ENCODE data around the gene EXOG.

Gene EXOG

DNA sequence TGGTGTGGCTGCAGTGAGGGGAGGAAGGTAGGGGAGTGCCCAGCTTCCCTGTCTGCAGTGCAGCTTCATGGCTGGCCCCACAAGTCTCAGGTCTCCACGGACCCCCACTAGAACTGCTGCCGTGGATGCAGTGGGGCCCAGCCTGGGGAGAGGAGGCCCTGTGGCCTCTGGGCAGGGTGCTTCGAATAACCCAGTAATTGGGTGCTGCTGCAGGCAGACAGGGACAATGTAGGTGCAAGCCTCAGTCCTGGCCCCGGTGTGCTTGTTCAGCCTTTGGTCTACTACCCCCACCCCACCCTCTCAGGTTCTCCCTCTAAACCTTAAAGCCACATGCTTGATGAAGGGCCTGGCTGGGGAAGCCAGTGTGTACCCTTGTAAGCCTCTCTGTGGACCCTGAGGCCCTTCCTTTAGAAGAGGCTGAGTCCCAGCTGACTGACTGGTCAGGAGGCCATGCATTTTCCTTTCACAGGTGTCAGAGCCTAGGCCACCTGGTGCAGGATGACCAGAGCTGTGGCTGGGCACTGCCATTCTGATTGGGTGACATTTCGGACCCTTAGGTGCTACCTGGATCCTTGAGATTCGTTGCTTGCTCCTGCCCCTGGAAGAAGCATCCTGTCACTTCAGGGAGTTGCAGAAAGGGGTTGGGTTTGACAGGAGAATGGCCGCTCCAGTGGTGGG lies 21.1 kb upstream of the EXOG start:
- no peak for DNase-seq

GRCh38 chr3:38475716-38476115 lies 20.4 kb upstream of the EXOG start:
- no peak for DNase-seq

- DNase-seq: no peak
Observed at GRCh38 chr3:38476157-38476756, 19.9 kb upstream of the EXOG start.

GRCh38 chr3:38477057-38477820 lies 18.9 kb upstream of the EXOG start:
- no peak for DNase-seq

GRCh38 chr3:38477839-38478450 lies 18.2 kb upstream of the EXOG start:
- no peak for DNase-seq

DNA sequence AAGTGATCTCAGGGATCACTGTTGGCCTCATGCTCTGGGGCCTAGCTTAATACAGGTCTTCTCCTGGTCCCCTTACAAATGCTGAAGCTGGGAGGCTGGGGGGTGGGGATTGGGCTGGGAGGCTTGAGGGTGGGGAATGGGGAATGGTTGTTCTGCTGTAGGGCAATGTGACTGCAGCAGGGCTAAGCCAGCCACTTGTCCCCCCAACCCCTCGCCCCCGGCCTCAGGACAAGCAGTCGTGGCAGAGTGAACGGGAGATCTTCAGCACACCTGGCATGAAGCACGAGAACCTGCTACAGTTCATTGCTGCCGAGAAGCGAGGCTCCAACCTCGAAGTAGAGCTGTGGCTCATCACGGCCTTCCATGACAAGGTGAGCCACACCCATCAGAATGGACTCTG lies 17.2 kb upstream of the EXOG start:
- no peak for DNase-seq

DNA sequence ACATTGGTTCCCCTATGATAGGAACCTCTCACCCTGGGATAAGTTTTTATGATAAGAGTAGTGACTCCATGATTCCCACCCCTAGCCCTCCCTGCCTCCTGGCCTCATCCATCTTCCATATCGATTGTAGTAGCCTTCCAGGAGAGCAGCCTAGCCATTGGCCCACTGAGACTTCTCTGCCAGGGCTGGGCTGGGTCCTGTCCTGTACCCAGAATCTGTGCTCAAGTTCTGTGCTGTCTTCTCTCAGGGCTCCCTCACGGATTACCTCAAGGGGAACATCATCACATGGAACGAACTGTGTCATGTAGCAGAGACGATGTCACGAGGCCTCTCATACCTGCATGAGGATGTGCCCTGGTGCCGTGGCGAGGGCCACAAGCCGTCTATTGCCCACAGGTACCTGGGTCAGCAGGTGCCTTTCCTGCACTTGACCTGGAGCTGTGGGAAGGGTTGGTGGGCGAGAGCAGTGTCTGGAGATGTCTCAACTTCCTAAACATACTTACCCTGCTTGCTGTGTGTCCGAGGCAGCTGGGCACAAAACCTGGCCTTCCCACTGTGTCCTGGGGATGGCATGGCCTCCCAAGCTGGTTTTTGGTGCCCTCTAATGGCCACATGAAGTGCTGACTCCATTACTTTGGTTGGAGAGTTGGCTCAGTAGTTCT lies 16.6 kb upstream of the EXOG start:
- no peak for DNase-seq

DNA sequence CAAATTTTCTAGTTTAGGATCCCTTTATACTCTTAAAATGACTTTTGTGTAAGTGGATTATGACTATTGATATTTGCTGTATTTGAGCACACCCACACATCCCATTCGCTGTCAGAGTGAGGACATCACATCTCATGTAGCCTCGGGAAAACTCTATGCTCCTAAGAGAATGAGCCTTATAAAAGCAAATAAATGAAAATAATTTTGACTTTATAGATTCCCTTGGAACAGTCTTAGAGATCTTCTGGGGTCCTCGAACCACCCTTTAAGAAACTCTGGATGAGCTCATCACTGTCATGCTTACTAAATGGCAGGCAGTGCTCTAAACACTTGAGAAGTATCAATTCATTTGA lies 16.1 kb upstream of the EXOG start:
- DNase-seq: no peak

DNA sequence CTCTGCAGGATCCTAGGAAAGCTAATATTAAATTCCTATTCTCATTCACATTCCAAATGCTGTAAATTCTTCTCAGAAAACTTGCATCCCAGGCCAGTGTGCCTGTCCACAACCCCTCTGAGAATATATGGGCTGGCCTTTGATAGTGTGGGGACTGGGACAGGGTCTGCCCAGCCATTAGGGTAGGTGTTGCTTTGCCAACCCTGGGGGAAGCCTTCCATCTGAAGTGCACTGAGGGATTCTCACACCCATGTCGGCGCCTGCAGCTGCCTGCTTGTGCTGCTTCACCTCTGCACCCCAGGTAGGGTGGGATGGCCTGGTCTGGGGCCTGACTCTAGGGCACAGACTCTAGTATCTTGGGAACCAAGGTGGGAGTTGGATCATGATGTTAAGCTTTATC lies 15.2 kb upstream of the EXOG start:
- no peak for DNase-seq

DNA sequence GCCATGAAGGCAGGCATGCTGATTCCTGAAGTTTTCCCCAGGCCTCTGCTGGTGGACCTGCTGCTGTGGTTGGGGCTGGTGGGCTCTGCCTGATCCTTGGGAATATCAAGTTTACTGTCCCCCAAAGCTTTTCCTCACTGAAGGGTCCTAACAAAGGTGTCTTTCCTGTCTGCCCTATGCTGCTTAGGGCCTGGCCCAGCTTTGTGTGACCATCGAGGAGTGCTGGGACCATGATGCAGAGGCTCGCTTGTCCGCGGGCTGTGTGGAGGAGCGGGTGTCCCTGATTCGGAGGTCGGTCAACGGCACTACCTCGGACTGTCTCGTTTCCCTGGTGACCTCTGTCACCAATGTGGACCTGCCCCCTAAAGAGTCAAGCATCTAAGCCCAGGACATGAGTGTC lies 13.2 kb upstream of the EXOG start:
- no peak for DNase-seq

DNA sequence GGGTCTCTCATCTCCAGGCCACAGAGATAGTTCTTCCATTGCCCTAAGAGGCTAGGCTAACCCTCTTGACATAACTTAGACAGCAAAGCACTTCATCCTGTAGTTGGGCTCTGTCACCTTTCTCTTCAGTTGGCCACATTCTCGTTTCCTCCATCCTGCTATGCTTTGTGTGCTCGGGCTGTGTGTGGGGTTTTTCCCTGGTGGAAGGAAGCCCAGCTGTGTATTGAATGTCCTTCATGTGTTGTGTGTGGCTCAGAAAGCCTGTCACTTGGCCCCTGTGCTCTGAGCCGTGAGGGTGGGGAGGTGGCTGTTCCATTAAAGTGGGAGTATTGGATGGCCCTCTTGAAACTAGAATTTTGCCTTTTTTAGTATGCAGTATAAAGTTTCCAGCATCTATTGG lies 8.8 kb upstream of the EXOG start:
- no peak for DNase-seq

- DNase-seq: no peak
Observed at GRCh38 chr3:38488949-38489348, 7.2 kb upstream of the EXOG start.

DNA sequence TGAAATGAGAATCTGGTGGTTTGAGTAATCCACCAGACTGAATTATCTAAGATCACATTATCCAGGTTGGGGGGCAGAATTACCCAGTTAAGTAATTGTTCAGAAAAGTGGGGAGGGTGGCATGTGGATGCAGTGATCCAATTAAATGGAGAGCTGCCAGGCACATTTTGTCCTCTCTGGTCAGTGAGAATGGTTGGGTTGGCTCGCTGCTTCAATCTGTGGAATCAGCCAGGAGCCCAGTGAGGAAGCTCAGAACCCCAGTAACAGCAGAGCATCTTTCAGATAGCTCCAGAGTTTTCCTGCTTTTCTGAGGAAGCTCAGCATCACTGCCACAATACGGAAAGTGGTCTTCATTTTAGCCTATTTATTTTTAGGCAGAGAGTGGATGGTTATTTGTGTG lies 6.4 kb upstream of the EXOG start:
- no peak for DNase-seq

GRCh38 chr3:38490281-38491030 lies 5.7 kb upstream of the EXOG start:
- DNase-seq: no peak

DNA sequence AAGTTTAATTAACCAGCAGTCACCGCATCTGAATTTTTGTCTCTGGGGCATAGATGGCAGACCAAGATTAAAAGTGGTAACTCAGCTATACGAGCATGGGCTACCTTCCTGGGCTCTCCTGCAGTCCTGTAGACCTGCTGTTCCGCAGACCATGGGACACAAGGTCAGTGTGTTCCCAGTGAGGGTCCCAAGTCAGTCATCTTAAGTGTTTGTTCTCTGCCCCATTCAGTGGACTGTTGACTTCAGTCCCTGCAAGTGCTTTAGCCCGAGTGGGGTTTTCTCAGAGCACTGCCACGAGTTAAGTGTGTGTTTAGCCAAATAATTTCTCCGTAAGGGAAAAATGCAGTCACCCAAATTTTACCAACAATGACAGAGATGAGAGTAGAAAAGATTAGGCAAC lies 4.9 kb upstream of the EXOG start:
- no peak for DNase-seq

DNA sequence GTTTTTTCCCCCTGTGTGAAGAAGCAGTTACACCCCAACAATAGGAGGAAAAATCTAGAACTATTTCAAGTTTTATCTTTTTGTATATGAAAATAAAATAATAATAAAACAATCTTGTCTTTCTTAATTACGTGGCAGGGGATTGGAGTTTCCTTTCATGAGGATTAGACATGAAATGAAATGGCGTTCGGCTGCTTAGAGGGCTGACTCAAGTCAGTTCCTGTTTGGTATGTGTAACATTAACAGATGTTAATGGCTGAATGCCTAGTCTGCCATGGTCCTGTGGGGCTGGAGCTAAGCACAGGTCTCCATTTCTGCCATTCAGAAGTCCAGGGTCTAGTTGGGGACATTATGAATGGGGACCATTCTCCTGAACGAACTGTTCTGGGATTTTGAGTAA lies 3.1 kb upstream of the EXOG start:
- DNase-seq: no peak

- DNase-seq: no peak
Observed at GRCh38 chr3:38497031-38497430, 891 bp downstream of the EXOG start.

DNA sequence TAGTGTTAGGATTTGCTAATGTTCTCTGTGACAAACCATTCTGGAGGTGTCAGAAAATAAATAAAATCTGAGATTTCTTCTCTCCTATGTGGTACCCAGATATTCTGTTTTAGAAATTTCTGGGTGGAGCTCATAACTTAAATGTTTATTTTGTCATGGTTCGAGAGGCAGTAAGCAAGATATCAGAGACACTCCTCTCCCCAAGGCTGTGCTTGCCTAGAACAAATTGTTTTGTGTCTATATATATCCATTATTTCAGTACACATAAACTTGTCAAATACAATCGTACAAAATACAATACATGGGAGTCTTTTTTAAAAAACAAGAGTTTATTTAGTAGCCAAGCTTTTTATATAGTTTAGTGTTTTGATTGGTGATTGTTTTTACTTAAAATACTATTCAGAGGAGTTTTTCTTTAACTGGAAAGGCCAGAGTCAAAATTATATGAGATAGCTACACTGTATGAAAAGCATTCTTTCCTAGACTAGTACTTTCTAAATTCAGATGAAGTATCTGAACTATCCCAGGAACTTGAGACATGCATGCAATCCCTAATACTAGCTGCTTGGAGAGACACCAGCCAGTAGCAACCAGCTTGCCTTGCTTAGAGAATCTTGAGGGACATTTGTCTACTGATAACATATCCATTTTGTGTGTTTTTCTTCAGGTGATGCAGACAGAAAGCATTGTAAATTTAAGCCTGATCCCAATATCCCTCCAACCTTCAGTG lies 4.7 kb downstream of the EXOG start:
- no peak for DNase-seq

DNA sequence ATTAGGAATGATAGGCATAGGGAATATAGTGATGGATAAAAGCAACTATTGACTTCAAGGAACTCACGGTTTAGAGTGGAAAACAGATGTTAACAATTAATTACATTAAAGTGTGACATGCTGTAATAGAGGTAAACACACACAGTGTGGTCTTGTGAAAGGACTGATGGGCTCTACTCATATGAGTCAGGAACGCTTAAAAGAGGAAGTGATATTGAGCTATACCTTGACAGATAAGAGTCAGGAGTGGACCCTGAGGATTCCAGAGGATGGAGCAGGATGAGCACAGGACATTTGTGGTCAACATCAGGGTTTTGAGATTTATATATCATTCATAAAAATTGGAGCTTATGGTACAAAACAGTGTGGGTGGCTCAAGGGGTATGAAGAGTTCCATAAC lies 11.0 kb downstream of the EXOG start:
- no peak for DNase-seq

GRCh38 chr3:38509732-38510131 lies 13.6 kb downstream of the EXOG start:
- no peak for DNase-seq

- DNase-seq: no peak
Observed at GRCh38 chr3:38510631-38511030, 14.5 kb downstream of the EXOG start.

DNA sequence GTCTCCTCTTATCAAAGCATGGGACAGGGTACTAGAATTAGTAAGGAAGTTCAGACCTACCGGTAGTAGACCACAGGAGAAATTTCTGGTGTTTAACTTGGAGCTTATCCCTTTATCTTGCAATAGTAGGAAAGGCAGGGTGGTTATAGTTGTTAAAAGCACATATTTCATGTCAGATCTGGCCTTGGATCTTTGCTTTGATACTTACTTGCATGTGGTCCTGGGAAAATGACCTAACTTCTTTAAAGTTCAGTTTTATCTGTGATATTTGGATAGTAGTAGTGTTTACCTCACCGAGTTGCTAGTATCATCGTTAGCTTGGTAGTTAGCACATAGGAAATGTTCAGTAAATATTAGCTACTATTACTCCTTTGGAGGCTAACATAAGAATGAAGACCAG lies 15.4 kb downstream of the EXOG start:
- DNase-seq: no peak

Data from SIG-M5 (cell line).